CD4-positive, alpha-beta T cell (primary cell): Measurements from ENCODE around the gene HS6ST3. TPM values are rescaled to one million over a fixed set of nuclear protein-coding genes. Genes with fewer than 3 reads are reported as not detected.

ENCODE experiments used
- ATAC-seq: fragments of 200-7000 bp; cut with Tn5 transposase; one replicate; pipeline ENCODE4 v1.10.0; 2022; ENCODE audit warnings: mild to moderate bottlenecking; ENCODE audit not compliant: poor library complexity
- CTCF ChIA-PET: fragments of 350-600 bp; sonication (Branson Sonifier 250); formaldehyde crosslinking; loops from one replicate; lab custom pipeline; 2021; ENCODE audit warnings: antibody characterized with exemption, inconsistent platforms; lab: Charles Lee
- POLR2A ChIA-PET: fragments of 350-600 bp; sonication (Branson Sonifier 250); formaldehyde crosslinking; loops from one replicate; lab custom pipeline; 2021; ENCODE audit warnings: antibody characterized with exemption, inconsistent platforms; lab: Charles Lee
- DNase-seq, 14 experiments: peaks; one replicate each; pipeline ENCODE4 v3.0.0-alpha.2; 2013 to 2020; ENCODE audit warnings: mixed read lengths in 2 of 14
- H3K27ac ChIP-seq, 2 donors: one replicate each; pipeline versions ENCODE4 v1.5.1 to v1.7.0; 2013; ENCODE audit warnings: low read length in 2 of 2, low read depth in 1 of 2, mild to moderate bottlenecking in 1 of 2
- H3K27me3 ChIP-seq, 2 experiments: 1 replicate in 1 of 2; 2 replicates in 1 of 2; pipeline versions ENCODE4 v1.6.1 to v1.7.0; 2013; ENCODE audit warnings: low read length in 2 of 2, control low read depth in 1 of 2, mild to moderate bottlenecking in 1 of 2, moderate library complexity in 1 of 2; ENCODE audit not compliant: insufficient read depth in 2 of 2, control insufficient read depth in 1 of 2
- H3K36me3 ChIP-seq: one replicate; pipeline ENCODE4 v1.6.1; 2013; ENCODE audit warnings: low read length, control low read depth; ENCODE audit not compliant: insufficient read depth
- H3K4me1 ChIP-seq: one replicate; pipeline ENCODE4 v1.6.1; 2013; ENCODE audit warnings: low read length, control low read depth; ENCODE audit not compliant: insufficient read depth
- H3K4me3 ChIP-seq: one replicate; pipeline ENCODE4 v1.5.1; 2013; ENCODE audit warnings: mild to moderate bottlenecking, low read length, moderate library complexity
- H3K9me3 ChIP-seq, 2 experiments: 1 replicate in 1 of 2; 2 replicates in 1 of 2; pipeline versions ENCODE4 v1.6.1 to v1.7.0; 2013; ENCODE audit warnings: low read length in 2 of 2, mild to moderate bottlenecking in 2 of 2, control low read depth in 1 of 2, moderate library complexity in 1 of 2; ENCODE audit not compliant: control insufficient read depth in 1 of 2, insufficient read depth in 1 of 2
- H3K27ac Mint-ChIP-seq: one replicate; pipeline ENCODE4 v1.8.0; 2020; ENCODE audit warnings: mixed read lengths
- H3K27me3 Mint-ChIP-seq: one replicate; pipeline ENCODE4 v1.8.0; 2021; ENCODE audit warnings: mixed read lengths
- H3K36me3 Mint-ChIP-seq: one replicate; pipeline ENCODE4 v1.8.0; 2021; ENCODE audit warnings: low read depth, mixed read lengths
- H3K4me1 Mint-ChIP-seq: one replicate; pipeline ENCODE4 v1.8.0; 2021; ENCODE audit warnings: low read depth, mixed read lengths
- H3K4me3 Mint-ChIP-seq: one replicate; pipeline ENCODE4 v1.8.0; 2020; ENCODE audit warnings: mild to moderate bottlenecking, mixed read lengths
- H3K9me3 Mint-ChIP-seq: one replicate; pipeline ENCODE4 v1.8.0; 2020; ENCODE audit warnings: mixed read lengths
- intact Hi-C, 2 experiments: fragments of 100-400 bp; cut with DNase I in 1 of 2; cut with micrococcal nuclease in 1 of 2; formaldehyde crosslinking; loops; one replicate each; pipeline versions ENCODE4 v1.15.1 to v1.9.0; 2023 to 2025; cut with DNase I, micrococcal nuclease
- total RNA-seq, 174 experiments: library from RNA in 2 of 174; stranded (reverse) in 2 of 174; gene quantifications; one replicate each; pipeline ENCODE4 v1.2.3 and lab custom pipeline; 2021 to 2026
- TF ChIP-seq, protein P1 (sequence below): fragments of 200-600 bp; IDR thresholded peaks from one replicate; pipeline ENCODE4 v1.8.0; 2022; ENCODE audit warnings: antibody characterized with exemption, mild to moderate bottlenecking

Gene HS6ST3
- total RNA-seq, 2 experiments from 2014 or later: not detected

DNA sequence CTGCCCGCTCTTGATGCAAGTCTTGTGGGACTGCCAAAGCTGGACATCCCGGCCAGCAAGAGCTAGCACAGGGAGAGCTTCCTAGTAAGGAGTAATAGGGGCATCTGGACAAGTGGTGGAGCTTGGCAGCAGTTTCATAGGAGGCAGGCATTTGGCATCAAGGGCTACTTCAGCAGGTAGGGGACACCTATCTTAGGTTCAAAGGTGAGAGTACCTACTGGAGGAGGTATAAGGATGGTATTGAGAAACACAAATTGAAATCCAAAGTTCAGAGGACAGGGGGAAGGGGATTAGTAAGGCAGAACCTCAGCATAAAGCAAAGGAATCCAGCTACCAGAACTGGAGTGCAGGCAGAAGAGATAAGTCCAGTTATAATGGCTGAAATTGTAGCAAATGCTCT is 462.7 kb downstream of the HS6ST3 start:
- Histone ChIP-seq H3K4me3 (no peak overlapping the region), H3K4me1 (no peaks in the 10 kb centered on the region), H3K27me3 (no peaks in the 10 kb centered on the region), H3K27ac (no peak overlapping the region), H3K9me3 (peaks cover 0 to 9% of the 10 kb centered on the region in 2 experiments), H3K36me3 (no peaks in the 10 kb centered on the region)
- Mint-ChIP-seq H3K9me3 (peaks cover 6% of the 10 kb centered on the region), H3K4me3 (no peak overlapping the region), H3K27me3 (no peaks in the 10 kb centered on the region), H3K27ac (no peak overlapping the region), H3K36me3 (no peaks in the 10 kb centered on the region), H3K4me1 (no peaks in the 10 kb centered on the region)
- intact Hi-C loops: no loop called here
- ChIA-PET CTCF (no interaction called here), POLR2A (no interaction called here)
- ATAC-seq: no peak
- DNase-seq: no peak
- TF ChIP-seq, protein P1, sequence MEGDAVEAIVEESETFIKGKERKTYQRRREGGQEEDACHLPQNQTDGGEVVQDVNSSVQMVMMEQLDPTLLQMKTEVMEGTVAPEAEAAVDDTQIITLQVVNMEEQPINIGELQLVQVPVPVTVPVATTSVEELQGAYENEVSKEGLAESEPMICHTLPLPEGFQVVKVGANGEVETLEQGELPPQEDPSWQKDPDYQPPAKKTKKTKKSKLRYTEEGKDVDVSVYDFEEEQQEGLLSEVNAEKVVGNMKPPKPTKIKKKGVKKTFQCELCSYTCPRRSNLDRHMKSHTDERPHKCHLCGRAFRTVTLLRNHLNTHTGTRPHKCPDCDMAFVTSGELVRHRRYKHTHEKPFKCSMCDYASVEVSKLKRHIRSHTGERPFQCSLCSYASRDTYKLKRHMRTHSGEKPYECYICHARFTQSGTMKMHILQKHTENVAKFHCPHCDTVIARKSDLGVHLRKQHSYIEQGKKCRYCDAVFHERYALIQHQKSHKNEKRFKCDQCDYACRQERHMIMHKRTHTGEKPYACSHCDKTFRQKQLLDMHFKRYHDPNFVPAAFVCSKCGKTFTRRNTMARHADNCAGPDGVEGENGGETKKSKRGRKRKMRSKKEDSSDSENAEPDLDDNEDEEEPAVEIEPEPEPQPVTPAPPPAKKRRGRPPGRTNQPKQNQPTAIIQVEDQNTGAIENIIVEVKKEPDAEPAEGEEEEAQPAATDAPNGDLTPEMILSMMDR: no peak

- intact Hi-C loops: no loop called here
- no peaks in the 10 kb centered on the region for H3K36me3 ChIP-seq
- Mint-ChIP-seq H3K4me3 (no peak overlapping the region), H3K27ac (no peak overlapping the region), H3K27me3 (no peaks in the 10 kb centered on the region), H3K4me1 (no peaks in the 10 kb centered on the region), H3K36me3 (no peaks in the 10 kb centered on the region), H3K9me3 (peaks cover 2% of the 10 kb centered on the region)
- POLR2A ChIA-PET: no interaction called here
- no peak overlapping the region for H3K4me3 ChIP-seq
- no peak for ATAC-seq
- no peak overlapping the region for H3K27ac ChIP-seq
- no peak for DNase-seq
- TF ChIP-seq, protein P1: no peak
- peaks cover 0 to 9% of the 10 kb centered on the region in 2 experiments for H3K9me3 ChIP-seq
- no peaks in the 10 kb centered on the region for H3K4me1 ChIP-seq
- H3K27me3 ChIP-seq: no peaks in the 10 kb centered on the region
- CTCF ChIA-PET: no interaction called here
Observed at GRCh38 chr13:96553796-96554195, 463.9 kb downstream of the HS6ST3 start.

DNA sequence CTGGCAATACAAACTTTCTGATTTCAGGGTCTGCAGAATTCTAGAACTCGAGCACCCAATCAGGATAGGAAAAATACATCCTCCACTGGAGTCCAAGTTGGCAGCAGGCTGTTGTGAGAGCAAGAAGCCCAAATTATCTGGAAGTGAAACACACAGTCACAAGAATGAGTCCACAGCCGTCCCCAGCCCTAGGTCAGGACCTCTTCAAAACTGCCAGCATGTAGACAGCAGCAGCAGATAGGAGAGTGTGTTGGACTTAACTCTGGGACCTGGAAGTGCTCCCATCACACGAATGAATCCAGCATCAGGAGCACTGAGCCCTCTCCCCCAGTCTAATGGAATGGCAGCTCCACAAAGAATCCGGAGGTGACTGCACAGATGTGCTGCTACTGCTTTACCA is 483.7 kb downstream of the HS6ST3 start:
- intact Hi-C loops: no loop called here

More for the DNA sequence above, 483.7 kb downstream of the HS6ST3 start:
- Histone ChIP-seq H3K27me3 (no peaks in the 10 kb centered on the region), H3K36me3 (no peaks in the 10 kb centered on the region), H3K9me3 (peaks cover 0 to 14% of the 10 kb centered on the region in 2 experiments), H3K4me1 (no peaks in the 10 kb centered on the region), H3K27ac (no peak overlapping the region), H3K4me3 (no peak overlapping the region)
- H3K9me3 Mint-ChIP-seq: peaks cover 7% of the 10 kb centered on the region
- ChIA-PET POLR2A (no interaction called here), CTCF (no interaction called here)
- TF ChIP-seq, protein P1: no peak
- no peaks in the 10 kb centered on the region for H3K36me3 Mint-ChIP-seq
- DNase-seq: no peak
- H3K4me1 Mint-ChIP-seq: no peaks in the 10 kb centered on the region
- no peak overlapping the region for H3K27ac Mint-ChIP-seq
- no peak for ATAC-seq
- H3K27me3 Mint-ChIP-seq: no peaks in the 10 kb centered on the region
- no peak overlapping the region for H3K4me3 Mint-ChIP-seq
